Measurements from ENCODE around the gene SCCPDH. TPM values are rescaled to one million over a fixed set of nuclear protein-coding genes. Genes with fewer than 3 reads are reported as not detected.

SCCPDH gene
- total and polyA plus RNA-seq, 7 donors: 16.6 to 44.9 (median 26.0) TPM

DNA sequence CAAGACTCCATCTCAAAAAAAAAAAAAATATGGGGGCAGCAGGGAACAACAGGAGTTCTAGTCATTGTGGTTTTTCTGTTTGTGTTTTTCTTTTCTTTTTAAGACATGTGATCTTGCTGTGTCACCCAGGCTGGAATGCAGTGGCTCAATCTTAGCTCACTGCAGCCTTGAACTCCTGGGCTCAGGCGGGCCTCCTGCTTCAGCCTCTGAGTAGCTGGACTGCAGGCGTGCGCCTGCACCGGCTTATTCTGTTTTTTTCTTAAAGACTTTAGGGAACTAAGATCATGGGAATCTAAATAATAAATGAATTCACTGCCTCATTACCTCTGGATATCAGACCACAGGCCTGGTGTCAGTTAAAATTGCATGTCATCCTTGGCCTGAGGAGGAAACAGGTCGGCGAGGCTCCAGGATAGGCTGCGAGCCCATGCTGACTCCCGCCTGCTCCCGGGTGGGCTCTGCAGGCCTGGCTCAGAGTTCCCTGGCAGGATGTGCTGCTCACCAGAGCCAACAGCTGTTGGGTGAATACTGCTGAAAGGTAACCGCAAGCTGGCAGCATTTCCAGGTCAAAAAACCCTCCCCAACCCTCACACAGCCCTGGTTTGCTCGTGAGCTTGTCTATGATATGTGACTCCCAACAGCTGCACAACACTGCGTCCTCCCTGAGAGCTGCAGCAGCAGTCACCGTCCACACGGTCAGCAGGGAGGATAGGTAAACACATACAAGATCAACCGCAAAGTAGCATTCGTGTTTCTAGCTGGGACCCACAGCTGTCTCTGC is 58.1 kb downstream of the SCCPDH start:
- intact Hi-C loops (cut with DNase I): no loop called here
- Histone ChIP-seq H3K27ac (no peak overlapping the region), H3K4me1 (no peaks in the 10 kb centered on the region), H3K9me3 (no peaks in the 10 kb centered on the region), H3K36me3 (peaks cover 0 to 35% (median 2%) of the 10 kb centered on the region in 4 donors), H3K27me3 (no peaks in the 10 kb centered on the region), H3K4me3 (no peak overlapping the region)
- TF ChIP-seq EP300 (IDR thresholded peaks at IDR 0.05) (no peak), POLR2A (IDR thresholded peaks at IDR 0.05) (no peak), POLR2AphosphoS5 (IDR thresholded peaks at IDR 0.05) (no peak)
- TF ChIP-seq, protein P1, sequence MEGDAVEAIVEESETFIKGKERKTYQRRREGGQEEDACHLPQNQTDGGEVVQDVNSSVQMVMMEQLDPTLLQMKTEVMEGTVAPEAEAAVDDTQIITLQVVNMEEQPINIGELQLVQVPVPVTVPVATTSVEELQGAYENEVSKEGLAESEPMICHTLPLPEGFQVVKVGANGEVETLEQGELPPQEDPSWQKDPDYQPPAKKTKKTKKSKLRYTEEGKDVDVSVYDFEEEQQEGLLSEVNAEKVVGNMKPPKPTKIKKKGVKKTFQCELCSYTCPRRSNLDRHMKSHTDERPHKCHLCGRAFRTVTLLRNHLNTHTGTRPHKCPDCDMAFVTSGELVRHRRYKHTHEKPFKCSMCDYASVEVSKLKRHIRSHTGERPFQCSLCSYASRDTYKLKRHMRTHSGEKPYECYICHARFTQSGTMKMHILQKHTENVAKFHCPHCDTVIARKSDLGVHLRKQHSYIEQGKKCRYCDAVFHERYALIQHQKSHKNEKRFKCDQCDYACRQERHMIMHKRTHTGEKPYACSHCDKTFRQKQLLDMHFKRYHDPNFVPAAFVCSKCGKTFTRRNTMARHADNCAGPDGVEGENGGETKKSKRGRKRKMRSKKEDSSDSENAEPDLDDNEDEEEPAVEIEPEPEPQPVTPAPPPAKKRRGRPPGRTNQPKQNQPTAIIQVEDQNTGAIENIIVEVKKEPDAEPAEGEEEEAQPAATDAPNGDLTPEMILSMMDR (IDR thresholded peaks at IDR 0.05): no peak
- WGBS, 2 donors: 53 to 78% methylated on average over 16 of the region's 16 CpGs
- no peak for DNase-seq

- no peak for DNase-seq
- H3K27ac ChIP-seq: no peak overlapping the region
- 47 to 79% methylated on average over 19 of the region's 19 CpGs for WGBS, 2 donors
Measured at GRCh38 chr1:246784621-246785493, 60.6 kb downstream of the SCCPDH start.

DNA sequence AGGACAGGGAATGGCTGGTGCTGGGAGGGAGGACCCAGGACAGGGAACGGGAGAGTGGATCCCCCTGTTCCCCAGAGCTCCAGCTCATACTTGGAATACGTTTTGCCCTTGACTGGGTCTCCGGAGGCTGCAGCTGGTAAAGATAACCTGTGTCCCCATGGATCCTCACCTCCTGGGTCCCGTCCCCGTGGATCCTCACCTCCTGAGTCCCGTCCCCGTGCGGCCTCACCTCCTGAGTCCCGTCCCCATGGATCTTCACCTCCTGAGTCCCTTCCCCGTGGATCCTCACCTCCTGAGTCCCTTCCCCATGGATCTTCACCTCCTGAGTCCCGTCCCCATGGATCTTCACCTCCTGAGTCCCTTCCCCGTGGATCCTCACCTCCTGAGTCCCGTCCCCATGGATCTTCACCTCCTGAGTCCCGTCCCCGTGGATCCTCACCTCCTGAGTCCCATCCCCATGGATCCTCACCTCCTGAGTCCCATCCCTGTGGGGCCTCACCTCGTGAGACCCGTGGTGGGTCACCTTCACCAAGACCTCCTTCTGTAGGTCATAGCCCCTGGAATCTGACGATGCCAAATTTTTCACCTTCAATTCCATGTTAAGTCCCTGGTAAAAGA is 61.4 kb downstream of the SCCPDH start:
- Histone ChIP-seq H3K4me3 (no peak overlapping the region), H3K9me3 (no peaks in the 10 kb centered on the region), H3K4me1 (peaks cover 0 to 17% (median 14%) of the 10 kb centered on the region in 4 donors), H3K27me3 (peaks cover 0 to 9% (median 0%) of the 10 kb centered on the region in 3 donors), H3K36me3 (peaks cover 0 to 5% (median 0%) of the 10 kb centered on the region in 4 donors), H3K27ac (no peak overlapping the region)
- intact Hi-C loops (cut with DNase I): no loop called here
- DNase-seq: no peak
- TF ChIP-seq EP300 (IDR thresholded peaks at IDR 0.05) (no peak), POLR2A (IDR thresholded peaks at IDR 0.05) (no peak), POLR2AphosphoS5 (IDR thresholded peaks at IDR 0.05) (no peak)
- TF ChIP-seq, protein P1 (IDR thresholded peaks at IDR 0.05): no peak
- 85% methylated on average over 18 of the region's 18 CpGs for WGBS, 2 donors

More at GRCh38 chr1:246784621-246785493, 60.6 kb downstream of the SCCPDH start:
- peaks cover 0 to 11% (median 0%) of the 10 kb centered on the region in 4 donors for H3K36me3 ChIP-seq
- peaks cover 0 to 15% (median 14%) of the 10 kb centered on the region in 4 donors for H3K4me1 ChIP-seq
- H3K4me3 ChIP-seq: no peak overlapping the region
- intact Hi-C loops (cut with DNase I): no loop called here
- H3K9me3 ChIP-seq: no peaks in the 10 kb centered on the region
- peaks cover 0 to 2% (median 0%) of the 10 kb centered on the region in 3 donors for H3K27me3 ChIP-seq
- TF ChIP-seq EP300 (IDR thresholded peaks at IDR 0.05): no peak
- TF ChIP-seq POLR2A (IDR thresholded peaks at IDR 0.05): no peak
- no peak for TF ChIP-seq POLR2AphosphoS5 (IDR thresholded peaks at IDR 0.05)
- TF ChIP-seq, protein P1 (IDR thresholded peaks at IDR 0.05): no peak

DNA sequence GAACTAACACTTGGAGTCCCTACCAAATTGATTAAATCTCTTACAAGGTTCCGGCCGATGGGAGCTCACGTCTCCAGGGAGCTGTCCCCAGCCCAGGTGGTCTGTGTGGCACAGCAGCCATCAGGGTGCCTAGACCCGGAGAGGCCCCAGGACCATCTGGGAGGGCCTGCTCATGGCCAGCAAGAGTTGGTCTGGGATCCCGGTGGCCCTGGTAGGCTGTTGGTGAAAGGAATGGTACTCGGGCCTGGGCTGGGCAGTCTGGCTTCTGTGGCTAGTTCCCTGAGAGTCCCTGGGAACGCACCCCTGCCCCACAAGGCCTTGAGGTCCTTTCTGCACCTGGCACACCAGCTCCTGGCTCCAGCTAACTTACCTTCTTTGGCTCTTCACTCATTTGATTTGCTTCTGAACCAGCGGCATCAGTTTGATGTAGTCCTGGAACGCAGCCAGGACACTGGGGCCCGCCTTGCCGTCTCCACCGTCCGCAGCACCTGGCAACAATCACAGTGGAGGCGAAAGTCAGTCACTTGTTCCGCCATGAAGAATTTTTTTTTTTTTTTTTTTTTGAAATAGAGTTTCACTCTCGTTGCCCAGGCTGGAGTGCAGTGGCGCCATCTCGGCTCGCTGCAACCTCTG is 62.5 kb downstream of the SCCPDH start:
- peaks cover 0 to 17% (median 14%) of the 10 kb centered on the region in 4 donors for H3K4me1 ChIP-seq
- no peaks in the 10 kb centered on the region for H3K9me3 ChIP-seq
- no peak overlapping the region for H3K27ac ChIP-seq
- no peak overlapping the region for H3K4me3 ChIP-seq
- TF ChIP-seq POLR2AphosphoS5 (IDR thresholded peaks at IDR 0.05) (no peak), POLR2A (IDR thresholded peaks at IDR 0.05) (no peak), EP300 (IDR thresholded peaks at IDR 0.05) (no peak)
- TF ChIP-seq, protein P1 (IDR thresholded peaks at IDR 0.05): no peak
- H3K36me3 ChIP-seq: no peaks in the 10 kb centered on the region
- intact Hi-C loops (cut with DNase I): no loop called here
- H3K27me3 ChIP-seq: peaks cover 0 to 9% (median 0%) of the 10 kb centered on the region in 3 donors
- DNase-seq: no peak
- whole genome bisulfite sequencing, 2 donors: 58 to 89% methylated on average over 19 of the region's 19 CpGs

All from sigmoid colon (tissue), 7 donors.